ENCODE results near the gene HS6ST1.

GRCh38 chr2:128280901-128281321 is 37.8 kb downstream of the HS6ST1 start:
- TF ChIP-seq, protein P1, sequence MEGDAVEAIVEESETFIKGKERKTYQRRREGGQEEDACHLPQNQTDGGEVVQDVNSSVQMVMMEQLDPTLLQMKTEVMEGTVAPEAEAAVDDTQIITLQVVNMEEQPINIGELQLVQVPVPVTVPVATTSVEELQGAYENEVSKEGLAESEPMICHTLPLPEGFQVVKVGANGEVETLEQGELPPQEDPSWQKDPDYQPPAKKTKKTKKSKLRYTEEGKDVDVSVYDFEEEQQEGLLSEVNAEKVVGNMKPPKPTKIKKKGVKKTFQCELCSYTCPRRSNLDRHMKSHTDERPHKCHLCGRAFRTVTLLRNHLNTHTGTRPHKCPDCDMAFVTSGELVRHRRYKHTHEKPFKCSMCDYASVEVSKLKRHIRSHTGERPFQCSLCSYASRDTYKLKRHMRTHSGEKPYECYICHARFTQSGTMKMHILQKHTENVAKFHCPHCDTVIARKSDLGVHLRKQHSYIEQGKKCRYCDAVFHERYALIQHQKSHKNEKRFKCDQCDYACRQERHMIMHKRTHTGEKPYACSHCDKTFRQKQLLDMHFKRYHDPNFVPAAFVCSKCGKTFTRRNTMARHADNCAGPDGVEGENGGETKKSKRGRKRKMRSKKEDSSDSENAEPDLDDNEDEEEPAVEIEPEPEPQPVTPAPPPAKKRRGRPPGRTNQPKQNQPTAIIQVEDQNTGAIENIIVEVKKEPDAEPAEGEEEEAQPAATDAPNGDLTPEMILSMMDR (IDR thresholded peaks at IDR 0.05), result no peak
- no peak for TF ChIP-seq EZH2 (IDR thresholded peaks at IDR 0.05; ENCODE audit: borderline replicate concordance, insufficient read depth, low read depth, low read length, poor library complexity, severe bottlenecking)

Measured in B cell (primary cell).